Measurements from ENCODE around the gene NOXRED1. TPM values are rescaled to one million over a fixed set of nuclear protein-coding genes. Genes with fewer than 3 reads are reported as not detected.

NOXRED1 gene
- total RNA-seq, 6 experiments from 2014 or later = 0.09 to 0.33 (median 0.25) TPM; not detected in 3

- peak; percentile 86 for TF ChIP-seq CTCF (IDR thresholded peaks at IDR 0.05)
- DNase-seq = peak; percentile 68
- H3K27ac Mint-ChIP-seq = peak overlapping the region; percentile 98
- H3K27me3 Mint-ChIP-seq (ENCODE audit: insufficient read depth) = peaks cover 2% of the 10 kb centered on the region
- H3K9me3 Mint-ChIP-seq = no peaks in the 10 kb centered on the region
- H3K4me1 Mint-ChIP-seq (ENCODE audit: low read depth) = peaks cover 35% of the 10 kb centered on the region
- H3K36me3 Mint-ChIP-seq (ENCODE audit: low read depth) = peaks cover 20% of the 10 kb centered on the region
- H3K4me3 Mint-ChIP-seq = peak overlapping the region; percentile 98
Measured at GRCh38 chr14:77459072-77459723, 35.9 kb upstream of the NOXRED1 start.

- Mint-ChIP-seq H3K4me3 (peak overlapping the region; percentile 98), H3K4me1 (ENCODE audit: low read depth) (peaks cover 35% of the 10 kb centered on the region), H3K36me3 (ENCODE audit: low read depth) (peaks cover 20% of the 10 kb centered on the region), H3K27me3 (ENCODE audit: insufficient read depth) (peaks cover 2% of the 10 kb centered on the region), H3K9me3 (no peaks in the 10 kb centered on the region), H3K27ac (peak overlapping the region; percentile 98)
- DNase-seq = peak; percentile 25
- no peak for TF ChIP-seq CTCF (IDR thresholded peaks at IDR 0.05)
Measured at GRCh38 chr14:77458249-77458950, 35.1 kb upstream of the NOXRED1 start.

GRCh38 chr14:77457522-77458248 lies 34.4 kb upstream of the NOXRED1 start, which contains the start of the genes AHSA1 and VIPAS39:
Gene AHSA1 (plus strand): TSS chr14:77458093. CDS start chr14:77458190, 97 bp downstream.
Gene VIPAS39 (minus strand): TSS chr14:77457601. CDS start chr14:77454102, 3,499 bp downstream.
- DNase-seq = peak; percentile 99
- H3K36me3 Mint-ChIP-seq (ENCODE audit: low read depth) = peaks cover 27% of the 10 kb centered on the region
- peak within 1 kb of the TSS; percentile 98 for H3K4me3 Mint-ChIP-seq
- H3K9me3 Mint-ChIP-seq = no peaks in the 10 kb centered on the region
- peaks cover 2% of the 10 kb centered on the region for H3K27me3 Mint-ChIP-seq (ENCODE audit: insufficient read depth)
- peaks cover 35% of the 10 kb centered on the region for H3K4me1 Mint-ChIP-seq (ENCODE audit: low read depth)
- peak within 1 kb of the TSS; percentile 98 for H3K27ac Mint-ChIP-seq
- no peak for TF ChIP-seq CTCF (IDR thresholded peaks at IDR 0.05)

GRCh38 chr14:77457115-77457521 lies 33.8 kb upstream of the NOXRED1 start:
- no peak for DNase-seq
- Mint-ChIP-seq H3K27ac (peak overlapping the region; percentile 98), H3K4me1 (ENCODE audit: low read depth) (peaks cover 35% of the 10 kb centered on the region), H3K36me3 (ENCODE audit: low read depth) (peaks cover 29% of the 10 kb centered on the region), H3K9me3 (no peaks in the 10 kb centered on the region), H3K27me3 (ENCODE audit: insufficient read depth) (peaks cover 2% of the 10 kb centered on the region), H3K4me3 (peak overlapping the region; percentile 98)
- no peak for TF ChIP-seq CTCF (IDR thresholded peaks at IDR 0.05)

GRCh38 chr14:77455966-77456640 lies 32.8 kb upstream of the NOXRED1 start:
- Mint-ChIP-seq H3K27me3 (ENCODE audit: insufficient read depth) (peaks cover 2% of the 10 kb centered on the region), H3K36me3 (ENCODE audit: low read depth) (peaks cover 27% of the 10 kb centered on the region), H3K4me1 (ENCODE audit: low read depth) (peaks cover 35% of the 10 kb centered on the region), H3K27ac (0 out of 2 replicates have a peak overlapping the region, but pooled peaks have one; percentile 98), H3K4me3 (peak overlapping the region; percentile 98), H3K9me3 (no peaks in the 10 kb centered on the region)
- TF ChIP-seq CTCF (IDR thresholded peaks at IDR 0.05) = no peak
- DNase-seq = no peak
